IMR-90 (cell line): ENCODE data around the gene RAB31. TPM values are rescaled to one million over a fixed set of nuclear protein-coding genes. Genes with fewer than 3 reads are reported as not detected.

Experiments used
- ATAC-seq: fragments of 200-7000 bp; cut with Tn5 transposase; 2 replicates; pipeline ENCODE4 v1.9.1; 2020; ENCODE audit warnings: low read depth, mild to moderate bottlenecking, moderate library complexity
- BruUV-seq: library from RNA; stranded (reverse); fragments of 400-500 nt; replicated peaks from 2 replicates; lab custom pipeline; 2021; lab: Mats Ljungman, UMichigan
- CTCF ChIA-PET: fragments of 300-600 bp; formaldehyde crosslinking; extraction: SDS; loops from one replicate; lab custom pipeline; 2021; ENCODE audit warnings: antibody characterized with exemption; lab: Yijun Ruan, JAX
- POLR2A ChIA-PET: fragments of 300-600 bp; sonication (Branson Sonifier 250); formaldehyde crosslinking; loops from one replicate; lab custom pipeline; 2022; ENCODE audit warnings: antibody characterized with exemption; ENCODE audit not compliant: unreplicated experiment; lab: Charles Lee
- DNase-seq: peaks from one replicate; pipeline ENCODE4 v3.0.0; 2013
- H2AFZ ChIP-seq: replicated peaks from 2 replicates; pipeline ENCODE3; 2013; ENCODE audit warnings: low read length, mild to moderate bottlenecking; ENCODE audit not compliant: poor library complexity
- H2AK5ac ChIP-seq: 2 replicates; pipeline ENCODE4 v1.6.1; 2013; ENCODE audit warnings: low read depth, low read length, inconsistent platforms
- H2AK9ac ChIP-seq: replicated peaks from 2 replicates; pipeline ENCODE3; 2013; ENCODE audit warnings: mild to moderate bottlenecking, low read depth, low read length, moderate library complexity; ENCODE audit not compliant: poor library complexity
- H2BK120ac ChIP-seq: 2 replicates; pipeline ENCODE4 v1.6.1; 2013; ENCODE audit warnings: low read depth, low read length, inconsistent platforms
- H2BK15ac ChIP-seq: 3 replicates; pipeline ENCODE4 v1.6.1; 2013; ENCODE audit warnings: low read depth, low read length, inconsistent platforms
- H2BK20ac ChIP-seq: 2 replicates; pipeline ENCODE4 v1.6.1; 2013; ENCODE audit warnings: low read depth, mild to moderate bottlenecking, inconsistent platforms, low read length, moderate library complexity
- H2BK5ac ChIP-seq: 2 replicates; pipeline ENCODE4 v1.6.1; 2013; ENCODE audit warnings: mild to moderate bottlenecking, low read depth, low read length, inconsistent platforms; ENCODE audit not compliant: poor library complexity, severe bottlenecking
- H3K14ac ChIP-seq: replicated peaks from 2 replicates; pipeline ENCODE4 v1.6.1; 2013; ENCODE audit warnings: low read depth, low read length, inconsistent platforms
- H3K18ac ChIP-seq: 2 replicates; pipeline ENCODE4 v1.6.1; 2013; ENCODE audit warnings: low read depth, low read length, control low read depth
- H3K23ac ChIP-seq: 2 replicates; pipeline ENCODE4 v1.6.1; 2013; ENCODE audit warnings: low read depth, low read length, inconsistent platforms
- H3K27ac ChIP-seq: 2 replicates; pipeline ENCODE4 v1.5.1; 2013; ENCODE audit warnings: mild to moderate bottlenecking, control low read depth, low read length; ENCODE audit not compliant: insufficient read depth
- H3K27me3 ChIP-seq: 2 replicates; pipeline ENCODE4 v1.6.1; 2013; ENCODE audit warnings: low read length; ENCODE audit not compliant: control insufficient read depth, insufficient read depth
- H3K36me3 ChIP-seq: 2 replicates; pipeline ENCODE4 v1.6.1; 2013; ENCODE audit warnings: low read length, mixed read lengths; ENCODE audit not compliant: control insufficient read depth, insufficient read depth
- H3K4ac ChIP-seq: 2 replicates; pipeline ENCODE4 v1.6.1; 2013; ENCODE audit warnings: low read depth, low read length, inconsistent platforms
- H3K4me1 ChIP-seq: 2 replicates; pipeline ENCODE4 v1.6.1; 2013; ENCODE audit warnings: low read length, mixed read lengths; ENCODE audit not compliant: control insufficient read depth, insufficient read depth
- H3K4me2 ChIP-seq: 2 replicates; pipeline ENCODE4 v1.6.1; 2013; ENCODE audit warnings: low read depth, mild to moderate bottlenecking, control low read depth, low read length, moderate library complexity
- H3K4me3 ChIP-seq: 2 replicates; pipeline ENCODE4 v1.5.1; 2013; ENCODE audit warnings: low read depth, mild to moderate bottlenecking, control low read depth, low read length, moderate library complexity; ENCODE audit not compliant: insufficient read depth
- H3K56ac ChIP-seq: 2 replicates; pipeline ENCODE4 v1.6.1; 2013; ENCODE audit warnings: low read length, inconsistent platforms; ENCODE audit not compliant: insufficient read depth; ENCODE audit errors: extremely low read depth
- H3K79me1 ChIP-seq, 2 experiments: 2 replicates each; pipeline ENCODE4 v1.6.1; 2013; ENCODE audit warnings: low read length in 2 of 2, inconsistent platforms in 1 of 2, low read depth in 1 of 2
- H3K9ac ChIP-seq: 2 replicates; pipeline ENCODE4 v1.6.1; 2013; ENCODE audit warnings: low read depth, low read length, control low read depth
- H3K9me1 ChIP-seq: 2 replicates; pipeline ENCODE4 v1.6.1; 2013; ENCODE audit warnings: low read length, inconsistent platforms; ENCODE audit not compliant: insufficient read depth
- H3K9me3 ChIP-seq: 2 replicates; pipeline ENCODE4 v1.6.1; 2013; ENCODE audit warnings: low read length; ENCODE audit not compliant: control insufficient read depth, insufficient read depth
- H4K20me1 ChIP-seq: 2 replicates; pipeline ENCODE4 v1.6.1; 2013; ENCODE audit warnings: low read length, inconsistent platforms; ENCODE audit not compliant: insufficient read depth
- H4K5ac ChIP-seq: 2 replicates; pipeline ENCODE4 v1.6.1; 2013; ENCODE audit warnings: mild to moderate bottlenecking, low read depth, low read length, control low read depth
- H4K8ac ChIP-seq, 2 experiments: 2 replicates each; pipeline ENCODE4 v1.6.1; 2013; ENCODE audit warnings: low read depth in 2 of 2, low read length in 2 of 2, control low read depth in 1 of 2, inconsistent platforms in 1 of 2
- H4K91ac ChIP-seq: 2 replicates; pipeline ENCODE4 v1.6.1; 2013; ENCODE audit warnings: low read depth, low read length, inconsistent platforms; ENCODE audit not compliant: insufficient read depth
- BHLHE40 ChIP-seq: fragments of 150-350 bp; IDR thresholded peaks from 2 replicates; pipeline ENCODE4 v1.6.1; 2016; ENCODE audit warnings: mild to moderate bottlenecking, low read depth, low read length
- CEBPB ChIP-seq: IDR thresholded peaks from 2 replicates; pipeline ENCODE4 v1.6.1; 2012; ENCODE audit warnings: low read depth, low read length, improper control_type of control experiment
- CHD1 ChIP-seq: IDR thresholded peaks from 2 replicates; pipeline ENCODE4 v1.6.1; 2012; ENCODE audit warnings: low read depth, low read length, improper control_type of control experiment
- CTCF ChIP-seq: conservative IDR thresholded peaks from 2 replicates; pipeline ENCODE4 v1.5.1; 2012; ENCODE audit warnings: mild to moderate bottlenecking, low read depth, low read length, improper control_type of control experiment
- FOS ChIP-seq: fragments of 150-350 bp; IDR thresholded peaks from 2 replicates; pipeline ENCODE4 v1.6.1; 2016; ENCODE audit warnings: low read depth, low read length
- MAFK ChIP-seq: IDR thresholded peaks from 2 replicates; pipeline ENCODE4 v1.6.1; 2012; ENCODE audit warnings: low read depth, low read length, improper control_type of control experiment
- MAZ ChIP-seq: IDR thresholded peaks from 2 replicates; pipeline ENCODE4 v1.6.1; 2012; ENCODE audit warnings: low read depth, mild to moderate bottlenecking, low read length, improper control_type of control experiment, moderate library complexity, borderline replicate concordance
- MXI1 ChIP-seq: IDR thresholded peaks from 2 replicates; pipeline ENCODE4 v1.6.1; 2012; ENCODE audit warnings: low read depth, mild to moderate bottlenecking, low read length, moderate library complexity, borderline replicate concordance
- POLR2A ChIP-seq: IDR thresholded peaks from 2 replicates; pipeline ENCODE4 v1.6.1; 2012; ENCODE audit warnings: mild to moderate bottlenecking, low read depth, low read length
- RAD21 ChIP-seq: IDR thresholded peaks from 2 replicates; pipeline ENCODE4 v1.6.1; 2012; ENCODE audit warnings: low read length, improper control_type of control experiment
- RFX5 ChIP-seq: IDR thresholded peaks from 2 replicates; pipeline ENCODE4 v1.8.0; 2012; ENCODE audit warnings: low read depth, mild to moderate bottlenecking, low read length, moderate library complexity
- SMC3 ChIP-seq: fragments of 150-350 bp; IDR thresholded peaks from 2 replicates; pipeline ENCODE4 v1.6.1; 2016; ENCODE audit warnings: low read depth, mild to moderate bottlenecking, antibody characterized with exemption, low read length, moderate library complexity
- USF2 ChIP-seq: fragments of 150-350 bp; IDR thresholded peaks from 2 replicates; pipeline ENCODE4 v1.6.1; 2017; ENCODE audit warnings: mild to moderate bottlenecking, antibody characterized with exemption, low read length, low read depth
- WGBS, 2 experiments: methylation state at CpG; one replicate each; pipeline versions ENCODE4 v1.1.5 to v1.1.7; 2013; ENCODE audit warnings: missing lambda C conversion rate in 2 of 2; ENCODE audit not compliant: insufficient read length in 1 of 2; ENCODE audit errors: extremely low coverage in 2 of 2; 5-methylcytosine and 5-hydroxymethylcytosine counted together
- dilution Hi-C: fragments of 300-500 bp; cut with HindIII; formaldehyde crosslinking; loops from one replicate; pipeline ENCODE4 v1.14.3; 2018; ENCODE audit warnings: low sequenced_read_pairs; ENCODE audit not compliant: unreplicated experiment
- in situ Hi-C: fragments of 300-500 bp; cut with MboI; formaldehyde crosslinking; loops from 3 replicates; pipeline ENCODE4 v1.14.3; 2019; ENCODE audit warnings: low sequenced_read_pairs, inconsistent platforms, mixed read lengths
- intact Hi-C: fragments of 100-400 bp; cut with micrococcal nuclease; formaldehyde crosslinking; loops from 2 replicates; pipeline ENCODE4 v1.10.0; 2022
- polyA plus RNA-seq, 3 experiments: library from polyadenylated mRNA; depleted of rRNA; stranded (reverse); fragments of >200 nt; gene quantifications; 2 replicates each; pipeline ENCODE4 v1.2.3, GENCODE V29; 2012; ENCODE audit warnings: low replicate concordance in 1 of 3
- total RNA-seq: library from RNA; depleted of rRNA; stranded (reverse); fragments of >200 nt; gene quantifications from 2 replicates; pipeline ENCODE4 v1.2.3, GENCODE V29; 2012

Gene RAB31
- total and polyA plus RNA-seq, 2 of the 4 experiments (the other 2 are of a cell fraction) = 13.8 to 26.9 TPM

GRCh38 chr18:9684881-9685614 lies 23.1 kb upstream of the RAB31 start (continued):
- no peak for TF ChIP-seq USF2
- no peak for TF ChIP-seq RAD21
- TF ChIP-seq CHD1 = no peak

GRCh38 chr18:9685615-9685890 lies 22.5 kb upstream of the RAB31 start:
- in situ Hi-C loops = no loop called here
- no peak overlapping the region; the same call in 1 of the 2 replicates for H4K91ac ChIP-seq
- H4K8ac ChIP-seq = peak overlapping the region in 1 of 2 experiments; percentile 73; a peak in 2 of 4 replicates
- no peak overlapping the region for H2AK9ac ChIP-seq
- H3K4me1 ChIP-seq = peaks cover 12% of the 10 kb centered on the region
- no peaks in the 10 kb centered on the region for H3K9me3 ChIP-seq
- H3K27ac ChIP-seq = no peak overlapping the region
- no peaks in the 10 kb centered on the region for H4K20me1 ChIP-seq
- ATAC-seq = no peak
- dilution Hi-C loops = no loop called here
- H3K4me2 ChIP-seq = no peak overlapping the region
- peak overlapping the region; percentile 7; the same call in 1 of the 2 replicates for H3K4ac ChIP-seq
- H3K9ac ChIP-seq = no peak overlapping the region
- intact Hi-C loops = loop anchor here (2.0 to 10.0 kb wide), 3 partner anchors 73 to 839 kb away; partner anchors contain the start of gene NAPG
- no peak overlapping the region for H4K5ac ChIP-seq
- H3K14ac ChIP-seq = peak overlapping the region; percentile 16; the same call in 1 of the 2 replicates
- BruUV-seq = no TSS peak
- H2BK20ac ChIP-seq = no peak overlapping the region
- no peak overlapping the region for H3K56ac ChIP-seq
- H3K27me3 ChIP-seq = no peaks in the 10 kb centered on the region
- no peak for DNase-seq
- H3K4me3 ChIP-seq = no peak overlapping the region
- CTCF ChIA-PET = interaction anchor here (1.1 kb wide), 1 partner anchor 265 kb away, joined by 3 read pairs; no protein-coding TSS in a partner anchor
- H3K23ac ChIP-seq = no peak overlapping the region
- no peak overlapping the region for H2BK5ac ChIP-seq
- H2AFZ ChIP-seq = no peak overlapping the region
- no peak overlapping the region for H2BK15ac ChIP-seq
- no CpG with 5 or more reads among the region's 4 CpGs for whole genome bisulfite sequencing, 2 experiments
- 0 out of 2 replicates have a peak, but pooled peaks cover 4% of the 10 kb centered on the region for H3K9me1 ChIP-seq
- no peaks in the 10 kb centered on the region for H3K36me3 ChIP-seq
- H3K79me1 ChIP-seq = peaks cover 0 to 5% of the 10 kb centered on the region in 2 experiments; a peak in 2 of 4 replicates
- H3K18ac ChIP-seq = 0 out of 2 replicates have a peak overlapping the region, but pooled peaks have one; percentile 38
- POLR2A ChIA-PET = no interaction called here
- peak overlapping the region; percentile 1; the same call in 1 of the 2 replicates for H2BK120ac ChIP-seq
- peak overlapping the region; percentile 3; the same call in 1 of the 2 replicates for H2AK5ac ChIP-seq
- TF ChIP-seq MXI1 (no peak), POLR2A (no peak), BHLHE40 (no peak), RFX5 (no peak), CEBPB (no peak), MAFK (no peak), SMC3 (no peak), CHD1 (no peak), FOS (no peak), RAD21 (no peak), MAZ (no peak), USF2 (no peak), CTCF (no peak)
